H9 (cell line): ENCODE measurements around the gene NRXN2. TPM values are rescaled to one million over a fixed set of nuclear protein-coding genes. Genes with fewer than 3 reads are reported as not detected.

Experiments
- DNase-seq: peaks from one replicate; pipeline ENCODE4 v3.0.0-alpha.2; 2017
- H2AFZ ChIP-seq: one replicate; pipeline ENCODE4 v1.6.1; 2013; ENCODE audit warnings: mild to moderate bottlenecking, low read length, control low read depth, moderate library complexity
- H2AK5ac ChIP-seq: 2 replicates; pipeline ENCODE4 v1.6.1; 2013; ENCODE audit warnings: low read length, control low read depth, mixed read lengths; ENCODE audit not compliant: insufficient read length
- H2BK120ac ChIP-seq: one replicate; pipeline ENCODE4 v1.6.1; 2013; ENCODE audit warnings: low read depth, mild to moderate bottlenecking, low read length, control low read depth, inconsistent platforms; ENCODE audit not compliant: poor library complexity, severe bottlenecking
- H2BK12ac ChIP-seq: 2 replicates; pipeline ENCODE4 v1.6.1; 2013; ENCODE audit warnings: low read length, control low read depth, mixed read lengths, low read depth; ENCODE audit not compliant: insufficient read length
- H2BK15ac ChIP-seq: 2 replicates; pipeline ENCODE4 v1.6.1; 2013; ENCODE audit warnings: low read depth, low read length, control low read depth
- H2BK20ac ChIP-seq: one replicate; pipeline ENCODE4 v1.6.1; 2013; ENCODE audit warnings: low read depth, mild to moderate bottlenecking, low read length, control low read depth, inconsistent platforms; ENCODE audit not compliant: poor library complexity, severe bottlenecking
- H2BK5ac ChIP-seq: 2 replicates; pipeline ENCODE4 v1.6.1; 2013; ENCODE audit warnings: low read length, control low read depth, mixed read lengths; ENCODE audit not compliant: insufficient read length
- H3K14ac ChIP-seq: 2 replicates; pipeline ENCODE4 v1.6.1; 2013; ENCODE audit warnings: low read length, control low read depth; ENCODE audit not compliant: insufficient read depth
- H3K18ac ChIP-seq: 2 replicates; pipeline ENCODE4 v1.6.1; 2013; ENCODE audit warnings: low read depth, mild to moderate bottlenecking, mixed read lengths, low read length, control low read depth; ENCODE audit not compliant: insufficient read length
- H3K23ac ChIP-seq: 2 replicates; pipeline ENCODE4 v1.6.1; 2013; ENCODE audit warnings: low read length, control low read depth, mixed read lengths, low read depth; ENCODE audit not compliant: insufficient read length
- H3K23me2 ChIP-seq: 2 replicates; pipeline ENCODE4 v1.6.1; 2013; ENCODE audit warnings: low read depth, mild to moderate bottlenecking, mixed read lengths, low read length, control low read depth; ENCODE audit not compliant: insufficient read length, poor library complexity, severe bottlenecking
- H3K27ac ChIP-seq: 2 replicates; pipeline ENCODE4 v1.5.1; 2013; ENCODE audit warnings: low read length, control low read depth, mixed read lengths, low read depth; ENCODE audit not compliant: insufficient read length
- H3K27me3 ChIP-seq: 2 replicates; pipeline ENCODE4 v1.6.1; 2013; ENCODE audit warnings: low read length, control low read depth, inconsistent platforms; ENCODE audit not compliant: insufficient read depth
- H3K4ac ChIP-seq: 2 replicates; pipeline ENCODE4 v1.6.1; 2013; ENCODE audit warnings: low read depth, mild to moderate bottlenecking, control low read depth, inconsistent platforms, low read length, moderate library complexity
- H3K4me1 ChIP-seq: 2 replicates; pipeline ENCODE4 v1.6.1; 2013; ENCODE audit warnings: low read length, control low read depth, inconsistent platforms; ENCODE audit not compliant: insufficient read depth
- H3K4me2 ChIP-seq: 2 replicates; pipeline ENCODE4 v1.6.1; 2013; ENCODE audit warnings: low read length, control low read depth, mixed read lengths; ENCODE audit not compliant: insufficient read length, insufficient read depth
- H3K56ac ChIP-seq: 2 replicates; pipeline ENCODE4 v1.6.1; 2013; ENCODE audit warnings: low read depth, mild to moderate bottlenecking, mixed read lengths, low read length, control low read depth; ENCODE audit not compliant: insufficient read length
- H3K79me1 ChIP-seq: 2 replicates; pipeline ENCODE4 v1.6.1; 2013; ENCODE audit warnings: low read depth, mild to moderate bottlenecking, moderate library complexity, low read length, control low read depth, inconsistent platforms; ENCODE audit not compliant: insufficient read depth, poor library complexity, severe bottlenecking
- H3K79me2 ChIP-seq: 2 replicates; pipeline ENCODE4 v1.6.1; 2013; ENCODE audit warnings: low read length, control low read depth, inconsistent platforms; ENCODE audit not compliant: insufficient read depth
- H3K9ac ChIP-seq: 2 replicates; pipeline ENCODE4 v1.6.1; 2013; ENCODE audit warnings: low read length, control low read depth, mixed read lengths; ENCODE audit not compliant: insufficient read length; ENCODE audit errors: extremely low read depth
- H3K9me3 ChIP-seq: one replicate; pipeline ENCODE4 v1.6.1; 2013; ENCODE audit warnings: low read depth, low read length, inconsistent platforms; ENCODE audit not compliant: control insufficient read depth
- H3T11ph ChIP-seq: one replicate; pipeline ENCODE4 v1.6.1; 2013; ENCODE audit warnings: mild to moderate bottlenecking, low read length, control low read depth, inconsistent platforms
- H4K20me1 ChIP-seq: one replicate; pipeline ENCODE4 v1.6.1; 2013; ENCODE audit not compliant: control insufficient read depth, insufficient read length, insufficient read depth
- H4K5ac ChIP-seq: 2 replicates; pipeline ENCODE4 v1.6.1; 2013; ENCODE audit warnings: low read depth, mild to moderate bottlenecking, mixed read lengths, low read length, control low read depth; ENCODE audit not compliant: insufficient read length
- H4K8ac ChIP-seq: replicated peaks from 2 replicates; pipeline ENCODE4 v1.6.1; 2013; ENCODE audit warnings: low read length, control low read depth, mixed read lengths, low read depth; ENCODE audit not compliant: insufficient read length
- H4K91ac ChIP-seq: 2 replicates; pipeline ENCODE4 v1.6.1; 2013; ENCODE audit warnings: low read depth, mild to moderate bottlenecking, moderate library complexity, mixed read lengths, low read length, control low read depth; ENCODE audit not compliant: insufficient read length
- H3K27ac Mint-ChIP-seq, 3 experiments: 2 replicates in 2 of 3; 3 replicates in 1 of 3; pipeline ENCODE4 v1.8.0; 2020 to 2021; ENCODE audit warnings: mixed read lengths in 3 of 3, mild to moderate bottlenecking in 1 of 3, moderate library complexity in 1 of 3
- H3K27me3 Mint-ChIP-seq: 2 replicates; pipeline ENCODE4 v1.8.0; 2021; ENCODE audit warnings: low read depth, mild to moderate bottlenecking, moderate library complexity, mixed read lengths
- H3K36me3 Mint-ChIP-seq, 3 experiments: 2 replicates in 2 of 3; 3 replicates in 1 of 3; pipeline ENCODE4 v1.8.0; 2020 to 2021; ENCODE audit warnings: low read depth in 3 of 3, mixed read lengths in 3 of 3; ENCODE audit not compliant: insufficient read depth in 1 of 3
- H3K4me1 Mint-ChIP-seq, 2 experiments: 2 replicates each; pipeline ENCODE4 v1.8.0; 2020; ENCODE audit warnings: mixed read lengths in 2 of 2
- H3K4me3 Mint-ChIP-seq, 2 experiments: 2 replicates in 1 of 2; 3 replicates in 1 of 2; pipeline ENCODE4 v1.8.0; 2020 to 2021; ENCODE audit warnings: mild to moderate bottlenecking in 2 of 2, mixed read lengths in 2 of 2, moderate library complexity in 1 of 2
- H3K9me3 Mint-ChIP-seq, 2 experiments: 2 replicates in 1 of 2; 3 replicates in 1 of 2; pipeline ENCODE4 v1.8.0; 2020; ENCODE audit warnings: mild to moderate bottlenecking in 2 of 2, mixed read lengths in 2 of 2, moderate library complexity in 1 of 2
- WGBS: extraction: QIAGEN DNeasy Blood & Tissue Kit; methylation state at CpG from one replicate; pipeline ENCODE4 v1.1.7; 2013; ENCODE audit warnings: missing lambda C conversion rate, low lambda C conversion rate, mixed read lengths; ENCODE audit not compliant: insufficient read length; ENCODE audit errors: extremely low coverage; 5-methylcytosine and 5-hydroxymethylcytosine counted together
- total RNA-seq: library from RNA; stranded (reverse); gene quantifications from 2 replicates; pipeline ENCODE4 v1.2.1, GENCODE V29; 2021
- TF ChIP-seq, protein P1 (sequence below): fragments of 200-600 bp; sonication (generic); conservative IDR thresholded peaks from 3 replicates; pipeline ENCODE4 v1.8.0; 2021; ENCODE audit warnings: antibody characterized with exemption, mild to moderate bottlenecking

The NRXN2 gene
- total RNA-seq, 1 experiment from 2014 or later: 3.9 TPM

DNA sequence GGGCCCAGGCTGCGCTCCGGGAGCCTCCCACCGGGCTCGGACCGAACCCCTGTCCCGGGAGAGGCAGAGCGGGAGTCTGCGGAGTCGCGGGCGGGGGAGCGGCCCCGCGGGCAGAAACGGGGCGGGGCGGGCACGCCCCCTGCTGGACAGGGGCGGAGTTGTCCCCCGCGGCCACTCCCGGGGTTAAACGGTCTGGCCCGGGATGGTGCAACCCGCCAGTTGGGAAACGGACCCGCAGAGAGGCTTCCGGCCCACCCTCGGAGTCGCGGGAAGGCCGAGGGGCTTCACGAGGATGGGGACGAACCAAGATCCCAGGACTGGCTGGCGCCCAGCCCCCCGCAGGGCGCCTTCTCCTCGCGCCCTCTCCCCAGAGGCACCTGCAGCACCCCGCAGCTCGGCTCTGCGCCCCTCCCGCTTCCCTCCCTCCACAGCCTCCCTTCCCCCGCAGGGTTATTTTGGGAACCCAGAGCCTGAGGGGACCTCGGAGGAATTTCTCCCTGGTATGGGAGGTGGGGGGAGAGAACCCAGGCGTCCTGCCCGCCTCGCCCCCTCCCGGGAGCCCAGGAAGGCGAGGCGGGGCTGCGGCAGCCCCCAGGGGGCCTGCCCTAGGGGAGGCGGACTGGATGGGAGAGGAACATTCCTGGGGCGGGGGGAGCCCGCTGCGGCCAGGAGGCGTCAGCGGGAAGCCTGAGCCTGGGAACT lies 20.0 kb upstream of the NRXN2 start:
- H3K4me2 ChIP-seq: peak overlapping the region; percentile 68
- H3K56ac ChIP-seq: no peak overlapping the region
- no peak overlapping the region for H4K8ac ChIP-seq
- no peak overlapping the region for H3K23ac ChIP-seq
- peaks cover 41 to 43% of the 10 kb centered on the region in 2 experiments for H3K4me1 Mint-ChIP-seq
- H4K91ac ChIP-seq: no peak overlapping the region
- peaks cover 43% of the 10 kb centered on the region for H3K23me2 ChIP-seq
- TF ChIP-seq, protein P1, sequence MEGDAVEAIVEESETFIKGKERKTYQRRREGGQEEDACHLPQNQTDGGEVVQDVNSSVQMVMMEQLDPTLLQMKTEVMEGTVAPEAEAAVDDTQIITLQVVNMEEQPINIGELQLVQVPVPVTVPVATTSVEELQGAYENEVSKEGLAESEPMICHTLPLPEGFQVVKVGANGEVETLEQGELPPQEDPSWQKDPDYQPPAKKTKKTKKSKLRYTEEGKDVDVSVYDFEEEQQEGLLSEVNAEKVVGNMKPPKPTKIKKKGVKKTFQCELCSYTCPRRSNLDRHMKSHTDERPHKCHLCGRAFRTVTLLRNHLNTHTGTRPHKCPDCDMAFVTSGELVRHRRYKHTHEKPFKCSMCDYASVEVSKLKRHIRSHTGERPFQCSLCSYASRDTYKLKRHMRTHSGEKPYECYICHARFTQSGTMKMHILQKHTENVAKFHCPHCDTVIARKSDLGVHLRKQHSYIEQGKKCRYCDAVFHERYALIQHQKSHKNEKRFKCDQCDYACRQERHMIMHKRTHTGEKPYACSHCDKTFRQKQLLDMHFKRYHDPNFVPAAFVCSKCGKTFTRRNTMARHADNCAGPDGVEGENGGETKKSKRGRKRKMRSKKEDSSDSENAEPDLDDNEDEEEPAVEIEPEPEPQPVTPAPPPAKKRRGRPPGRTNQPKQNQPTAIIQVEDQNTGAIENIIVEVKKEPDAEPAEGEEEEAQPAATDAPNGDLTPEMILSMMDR: peak; percentile 92
- H2BK15ac ChIP-seq: no peak overlapping the region
- no peak overlapping the region for H3K9ac ChIP-seq
- H3K4me3 Mint-ChIP-seq: peak overlapping the region in 1 of 2 experiments; percentile 42; a peak in 1 of 5 replicates
- peaks cover 0 to 7% (median 0%) of the 10 kb centered on the region in 3 experiments; a peak in 2 of 7 replicates for H3K36me3 Mint-ChIP-seq
- H3K27ac Mint-ChIP-seq: no peak overlapping the region
- H3K79me1 ChIP-seq: no peaks in the 10 kb centered on the region
- H3K79me2 ChIP-seq: no peaks in the 10 kb centered on the region
- no CpG with 5 or more reads among the region's 58 CpGs for WGBS
- no peak overlapping the region for H3K4ac ChIP-seq
- H3K4me1 ChIP-seq: no peaks in the 10 kb centered on the region; the same call in 1 of the 2 replicates
- H3K9me3 Mint-ChIP-seq: no peaks in the 10 kb centered on the region
- no peak overlapping the region for H4K5ac ChIP-seq
- no peak overlapping the region; the same call in 1 of the 2 replicates for H3K14ac ChIP-seq
- no peak overlapping the region for H2BK5ac ChIP-seq
- no peak overlapping the region for H3T11ph ChIP-seq
- no peak overlapping the region for H2BK20ac ChIP-seq
- H2BK12ac ChIP-seq: no peak overlapping the region
- peak; percentile 76 for DNase-seq
- H3K18ac ChIP-seq: peak overlapping the region; percentile 40
- no peak overlapping the region for H3K27ac ChIP-seq
- H3K27me3 ChIP-seq: peaks cover 1% of the 10 kb centered on the region; the same call in 1 of the 2 replicates
- no peaks in the 10 kb centered on the region for H4K20me1 ChIP-seq
- no peak overlapping the region for H2AFZ ChIP-seq
- H2BK120ac ChIP-seq: no peak overlapping the region
- H3K9me3 ChIP-seq: no peaks in the 10 kb centered on the region
- no peak overlapping the region for H2AK5ac ChIP-seq
- H3K27me3 Mint-ChIP-seq: peaks cover 55% of the 10 kb centered on the region
